ELR (cell line): ENCODE data around the gene OR1K1.
A peak's percentile ranks its signal among the peaks of the same experiment; 100 is the strongest.
"Not testable (repeated sequence)": the region's sequence is repeated elsewhere in the genome, so short reads cannot be mapped to it uniquely, and the experiment has no call there.

Source experiments
- DNase-seq: peaks from one replicate; pipeline ENCODE4 v3.0.0-alpha.2; 2015; ENCODE audit warnings: low read depth

Gene OR1K1

GRCh38 chr9:122812736-122813135 is 12.8 kb downstream of the OR1K1 start:
- DNase-seq = no peak

GRCh38 chr9:122814545-122814944 is 14.6 kb downstream of the OR1K1 start:
- no peak for DNase-seq

- no peak for DNase-seq
Observed at GRCh38 chr9:122815544-122815943, 15.6 kb downstream of the OR1K1 start.

GRCh38 chr9:122816163-122816867 is 16.4 kb downstream of the OR1K1 start:
- no peak for DNase-seq

GRCh38 chr9:122819326-122819725 is 19.4 kb downstream of the OR1K1 start:
- DNase-seq = peak; percentile 39

- DNase-seq = peak; percentile 51
Observed at GRCh38 chr9:122819791-122820489, 20.0 kb downstream of the OR1K1 start.

- DNase-seq = no peak
Observed at GRCh38 chr9:122820490-122820845, 20.5 kb downstream of the OR1K1 start.

- DNase-seq = no peak
Observed at GRCh38 chr9:122821278-122821943, 21.5 kb downstream of the OR1K1 start.

- DNase-seq = no peak
Observed at GRCh38 chr9:122822056-122822455, 22.1 kb downstream of the OR1K1 start.

- no peak for DNase-seq
Observed at GRCh38 chr9:122822938-122823337, 23.0 kb downstream of the OR1K1 start.

- peak; percentile 50 for DNase-seq
Observed at GRCh38 chr9:122827761-122828093, 27.8 kb downstream of the OR1K1 start.

GRCh38 chr9:122828965-122829284 is 29.0 kb downstream of the OR1K1 start:
- not testable (repeated sequence) for DNase-seq

GRCh38 chr9:122832194-122832593 is 32.3 kb downstream of the OR1K1 start:
- DNase-seq = no peak

- peak; percentile 13 for DNase-seq
Observed at GRCh38 chr9:122835313-122835731, 35.4 kb downstream of the OR1K1 start.

- DNase-seq = no peak
Observed at GRCh38 chr9:122837266-122837850, 37.4 kb downstream of the OR1K1 start.

- not testable (repeated sequence) for DNase-seq
Observed at GRCh38 chr9:122838441-122838840, 38.5 kb downstream of the OR1K1 start.

GRCh38 chr9:122841501-122841900 is 41.6 kb downstream of the OR1K1 start:
- no peak for DNase-seq

- no peak for DNase-seq
Observed at GRCh38 chr9:122844137-122844536, 44.2 kb downstream of the OR1K1 start.

- no peak for DNase-seq
Observed at GRCh38 chr9:122845116-122845515, 45.2 kb downstream of the OR1K1 start.

GRCh38 chr9:122846371-122846940 is 46.5 kb downstream of the OR1K1 start:
- DNase-seq = no peak

- DNase-seq = no peak
Observed at GRCh38 chr9:122848256-122848943, 48.5 kb downstream of the OR1K1 start.
